ENCODE data around the gene RRAS.
"Not testable (repeated sequence)": the region's sequence is repeated elsewhere in the genome, so short reads cannot be mapped to it uniquely, and the experiment has no call there.

RRAS gene

DNA sequence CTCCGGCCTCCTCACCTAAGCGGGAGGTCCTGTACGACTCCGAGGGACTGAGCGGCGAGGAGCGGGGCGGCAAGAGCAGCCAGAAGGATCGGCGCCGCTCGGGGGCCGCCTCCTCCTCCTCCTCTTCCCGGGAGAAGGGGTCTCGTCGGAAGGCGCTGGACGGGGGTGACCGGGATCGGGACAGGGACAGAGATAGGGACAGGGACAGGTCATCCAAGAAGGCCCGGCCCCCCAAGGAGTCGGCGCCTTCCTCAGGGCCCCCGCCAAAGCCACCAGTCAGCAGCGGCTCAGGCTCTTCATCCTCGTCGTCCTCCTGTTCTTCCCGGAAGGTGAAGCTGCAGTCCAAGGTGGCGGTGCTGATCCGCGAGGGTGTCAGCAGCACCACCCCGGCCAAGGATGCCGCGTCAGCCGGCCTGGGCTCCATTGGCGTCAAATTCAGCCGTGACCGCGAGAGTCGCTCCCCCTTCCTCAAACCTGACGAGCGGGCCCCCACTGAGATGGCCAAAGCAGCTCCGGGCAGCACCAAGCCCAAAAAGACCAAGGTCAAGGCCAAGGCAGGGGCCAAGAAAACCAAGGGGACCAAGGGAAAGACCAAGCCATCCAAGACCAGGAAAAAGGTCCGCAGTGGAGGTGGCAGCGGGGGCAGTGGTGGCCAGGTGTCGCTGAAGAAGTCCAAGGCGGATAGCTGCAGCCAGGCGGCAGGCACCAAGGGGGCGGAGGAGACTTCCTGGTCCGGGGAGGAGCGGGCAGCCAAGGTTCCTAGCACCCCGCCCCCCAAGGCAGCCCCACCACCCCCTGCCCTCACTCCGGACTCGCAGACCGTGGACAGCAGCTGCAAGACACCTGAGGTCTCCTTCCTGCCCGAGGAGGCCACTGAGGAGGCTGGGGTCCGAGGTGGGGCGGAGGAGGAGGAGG lies 12.9 kb upstream of the RRAS start:
- DNase-seq = no peak

GRCh38 chr19:49651820-49652550 lies 12.0 kb upstream of the RRAS start:
- no peak for DNase-seq

GRCh38 chr19:49651029-49651819 lies 11.3 kb upstream of the RRAS start:
- no peak for DNase-seq

- no peak for DNase-seq
These were observed 6.6 kb upstream of the RRAS start for GRCh38 chr19:49646586-49646985.

GRCh38 chr19:49645995-49646394 lies 6.1 kb upstream of the RRAS start:
- no peak for DNase-seq

DNA sequence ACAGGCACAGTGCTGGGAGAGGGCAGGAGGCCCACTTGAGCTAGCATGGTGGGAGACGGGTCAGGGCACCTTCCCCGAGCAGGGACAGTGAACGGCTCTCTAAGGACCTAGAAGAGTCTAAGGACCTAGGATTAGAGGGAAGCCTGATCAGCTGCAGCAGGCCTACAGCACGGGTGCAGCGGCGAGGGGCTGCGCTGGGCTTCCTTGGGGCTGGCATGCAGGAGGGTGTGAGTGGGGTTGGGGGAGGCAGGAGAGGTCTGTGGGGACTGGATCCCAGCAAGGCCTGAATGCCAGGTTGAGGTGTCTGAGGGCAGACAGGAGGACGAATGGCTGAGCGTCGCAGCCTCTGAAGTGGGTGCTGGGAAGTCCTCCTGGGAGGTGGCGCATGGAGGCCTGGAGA lies 5.6 kb upstream of the RRAS start:
- DNase-seq = no peak

- DNase-seq = no peak
These were observed 3.5 kb upstream of the RRAS start for GRCh38 chr19:49643466-49643865.

GRCh38 chr19:49642492-49643035 lies 2.6 kb upstream of the RRAS start:
- no peak for DNase-seq

- DNase-seq = peak; percentile 99
These were observed 1.9 kb upstream of the RRAS start, which contains the start of gene SCAF1 for GRCh38 chr19:49641688-49642491. Gene SCAF1 (plus strand): TSS chr19:49642209. CDS start chr19:49645027, 2,818 bp downstream.

DNA sequence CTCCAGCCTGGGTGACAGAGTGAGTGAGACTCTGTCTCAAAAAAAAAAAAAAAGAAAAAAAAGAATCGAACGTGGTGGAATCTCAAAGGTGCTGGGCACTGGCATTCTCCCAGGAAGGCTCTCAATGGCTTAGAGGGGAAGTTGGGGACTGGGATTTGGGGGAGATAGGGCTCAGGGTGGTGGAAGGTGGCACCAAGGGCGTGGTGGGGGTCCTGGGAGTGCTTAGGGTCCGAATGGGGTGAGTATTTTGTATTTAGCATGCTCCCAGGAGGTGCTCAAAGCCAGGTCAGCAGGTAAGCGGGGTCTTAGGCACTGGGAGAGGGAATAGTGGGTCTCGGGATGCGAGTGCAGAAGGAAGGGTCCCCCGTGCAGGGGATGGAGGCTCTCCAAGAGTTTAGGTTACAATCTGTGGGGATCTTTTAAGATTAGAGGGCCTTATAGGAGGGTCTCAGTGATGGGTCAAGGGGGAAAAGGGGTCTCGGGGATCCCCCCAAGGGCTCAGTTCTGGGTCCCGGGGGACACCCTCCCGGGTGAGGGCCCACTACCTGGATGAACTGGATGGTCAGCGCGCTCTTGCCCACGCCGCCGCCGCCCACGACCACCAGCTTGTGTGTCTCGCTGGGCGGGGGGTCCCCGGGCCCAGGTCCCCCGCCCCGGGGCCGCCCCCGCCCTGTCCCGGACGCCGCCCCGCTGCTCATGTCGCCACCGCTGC lies 386 bp downstream of the RRAS start:
- no peak for DNase-seq

DNA sequence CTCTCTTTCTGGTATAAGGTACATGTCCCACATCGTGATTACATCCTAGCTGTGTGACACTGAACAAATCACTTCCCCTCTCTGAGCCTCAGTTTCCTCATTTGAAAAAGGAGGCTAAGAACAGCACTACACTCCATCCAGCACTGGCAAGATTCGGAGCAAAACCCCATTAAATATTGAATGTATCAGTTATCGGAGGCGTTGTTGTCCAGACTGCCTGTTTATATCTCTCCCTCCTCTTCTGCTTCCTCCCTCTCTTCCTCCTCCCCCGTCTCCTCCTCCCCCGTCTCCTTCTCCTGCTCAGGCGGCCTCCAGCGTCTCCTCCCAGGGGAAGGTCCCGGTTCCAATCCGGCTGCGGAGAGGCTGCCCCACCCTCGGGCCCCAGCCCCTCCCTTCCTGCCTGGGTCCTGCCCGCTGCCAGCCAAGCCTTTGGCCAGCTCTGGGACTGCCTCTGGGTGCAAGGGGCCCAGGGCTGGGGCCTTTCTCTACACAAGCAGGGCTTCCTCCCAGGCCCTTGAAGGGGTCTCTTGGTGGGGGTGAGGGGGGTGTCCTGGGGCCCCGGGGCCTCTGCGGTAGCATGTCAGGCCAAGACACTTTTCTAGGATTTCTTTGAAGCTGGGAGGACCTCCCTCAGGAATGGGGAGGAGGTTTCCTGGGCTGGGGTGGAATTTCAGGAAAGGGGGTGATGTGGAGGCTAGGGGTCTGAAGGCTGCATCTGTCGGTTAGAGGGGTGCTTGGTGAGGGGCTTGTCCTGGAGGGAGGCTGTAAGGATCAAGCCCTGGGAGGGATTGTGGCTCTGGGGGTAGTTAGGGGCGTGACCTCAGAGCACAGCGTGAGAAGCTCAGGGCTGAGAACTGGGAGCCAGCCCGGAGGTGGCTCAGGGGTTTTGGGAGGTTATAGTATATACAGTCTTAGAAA lies 1.9 kb downstream of the RRAS start:
- no peak for DNase-seq

DNA sequence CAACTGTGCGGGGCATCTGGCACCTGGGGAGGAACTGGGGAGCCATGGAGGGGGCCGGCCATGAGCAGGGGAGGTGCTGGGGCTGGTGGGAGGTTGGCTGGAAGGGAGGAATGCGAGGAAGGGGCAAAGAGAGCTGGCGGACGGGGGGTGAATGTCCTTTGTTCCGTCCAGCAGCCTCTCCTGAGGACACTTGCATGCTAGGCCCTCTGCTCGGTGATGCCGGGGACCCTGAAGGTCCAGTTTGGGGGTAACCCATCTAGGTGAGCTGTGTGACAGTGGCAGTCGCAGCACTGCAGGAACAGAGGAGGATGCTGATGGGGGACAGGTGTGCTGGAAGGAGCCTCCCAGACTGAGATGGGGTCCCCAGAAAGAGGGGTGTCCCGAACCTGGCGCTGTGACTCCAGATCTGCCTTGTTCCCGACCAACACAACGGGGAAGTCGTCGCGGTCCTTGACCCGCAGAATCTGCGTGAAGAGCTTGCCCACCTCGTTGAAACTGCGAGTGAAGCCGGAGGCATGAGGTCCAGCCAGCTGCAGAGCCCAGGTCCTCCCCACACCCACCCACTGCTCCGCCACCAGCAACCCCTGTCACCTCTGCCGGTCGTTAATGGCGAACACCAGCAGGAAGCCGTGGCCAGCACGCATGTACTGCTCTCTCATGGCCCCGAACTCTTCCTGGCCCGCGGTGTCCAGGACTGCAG lies 3.6 kb downstream of the RRAS start:
- no peak for DNase-seq

DNA sequence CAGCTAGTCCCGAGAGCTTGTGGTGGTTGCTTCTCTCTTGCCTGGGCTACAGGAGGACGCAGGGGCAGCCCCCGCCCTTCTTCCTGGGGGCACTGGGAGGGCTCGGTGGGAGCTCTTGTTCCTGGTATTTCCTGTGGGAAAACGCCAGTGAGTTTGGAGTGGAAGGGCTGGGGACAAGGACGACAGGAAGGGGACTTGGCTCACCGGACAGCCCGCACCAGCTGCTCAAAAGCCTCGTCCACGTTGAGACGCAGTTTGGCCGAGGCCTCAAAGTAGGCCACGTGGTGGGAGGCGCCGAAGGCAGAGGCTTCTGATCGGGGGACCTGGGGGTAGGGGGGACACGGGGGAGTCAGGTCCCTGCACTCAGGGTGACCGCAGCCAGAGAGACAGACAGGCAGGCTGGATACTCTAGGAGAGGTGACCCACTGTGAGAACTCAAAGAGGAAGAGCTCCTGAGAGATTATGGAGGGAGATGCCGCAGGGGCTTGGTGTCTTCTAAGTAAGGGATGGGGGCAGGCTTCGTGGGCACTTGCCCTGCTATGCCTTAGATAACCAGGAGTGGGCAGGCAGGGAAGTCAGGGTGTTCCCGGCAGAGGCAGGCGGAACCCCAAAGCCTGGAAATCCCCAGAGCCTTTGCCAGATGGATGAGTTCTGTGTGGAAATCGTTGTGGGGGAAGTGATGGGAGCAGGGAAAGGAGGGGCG lies 4.3 kb downstream of the RRAS start:
- DNase-seq = no peak

DNA sequence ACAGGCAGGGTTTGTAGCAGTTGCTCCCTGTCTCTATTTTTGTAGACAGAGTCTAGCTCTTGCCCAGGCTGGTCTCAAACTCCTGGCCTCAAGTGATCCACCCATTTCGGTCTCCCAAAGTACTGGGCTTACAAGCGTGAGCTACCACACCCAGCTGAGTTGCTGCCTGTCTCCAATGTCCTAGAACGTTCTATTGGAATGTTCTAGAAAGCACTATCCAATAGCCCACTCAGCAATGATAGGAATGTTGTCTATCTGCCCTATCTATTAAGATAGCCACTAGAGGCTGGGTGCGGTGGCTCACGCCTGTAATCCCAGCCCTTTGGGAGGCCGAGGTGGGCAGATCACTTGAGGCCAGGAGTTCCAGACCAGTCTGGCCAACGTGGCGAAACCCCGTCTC lies 6.7 kb downstream of the RRAS start:
- not testable (repeated sequence) for DNase-seq

- DNase-seq = no peak
These were observed 7.4 kb downstream of the RRAS start for GRCh38 chr19:49632576-49632975.

DNA sequence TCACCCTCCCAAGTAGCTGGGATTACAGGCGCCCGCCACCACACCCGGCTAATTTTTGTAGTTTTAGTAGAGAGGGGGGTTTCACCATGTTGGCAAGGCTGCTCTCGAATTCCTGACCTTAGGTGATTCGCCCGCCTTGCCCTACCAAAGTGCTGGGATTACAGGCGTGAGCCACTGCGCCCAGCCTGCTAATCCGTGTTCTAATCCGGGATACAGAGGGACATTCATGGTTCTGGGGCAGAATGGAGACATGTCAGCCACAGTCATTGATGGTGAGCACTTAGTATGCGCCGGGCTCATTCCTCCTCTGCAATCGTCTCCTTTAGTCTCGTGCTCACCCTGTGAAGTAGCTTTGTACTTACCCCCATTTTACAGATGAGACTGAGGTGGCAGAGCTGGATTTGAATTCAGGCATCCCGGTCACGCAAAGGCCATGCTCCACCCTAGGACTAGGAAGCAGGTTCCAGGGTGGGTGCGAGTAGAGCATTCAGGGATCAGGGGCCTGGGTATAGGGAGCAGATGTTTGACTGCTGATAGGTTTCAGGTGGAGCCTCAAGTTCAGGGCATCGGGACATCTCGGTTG lies 8.2 kb downstream of the RRAS start:
- no peak for DNase-seq

DNA sequence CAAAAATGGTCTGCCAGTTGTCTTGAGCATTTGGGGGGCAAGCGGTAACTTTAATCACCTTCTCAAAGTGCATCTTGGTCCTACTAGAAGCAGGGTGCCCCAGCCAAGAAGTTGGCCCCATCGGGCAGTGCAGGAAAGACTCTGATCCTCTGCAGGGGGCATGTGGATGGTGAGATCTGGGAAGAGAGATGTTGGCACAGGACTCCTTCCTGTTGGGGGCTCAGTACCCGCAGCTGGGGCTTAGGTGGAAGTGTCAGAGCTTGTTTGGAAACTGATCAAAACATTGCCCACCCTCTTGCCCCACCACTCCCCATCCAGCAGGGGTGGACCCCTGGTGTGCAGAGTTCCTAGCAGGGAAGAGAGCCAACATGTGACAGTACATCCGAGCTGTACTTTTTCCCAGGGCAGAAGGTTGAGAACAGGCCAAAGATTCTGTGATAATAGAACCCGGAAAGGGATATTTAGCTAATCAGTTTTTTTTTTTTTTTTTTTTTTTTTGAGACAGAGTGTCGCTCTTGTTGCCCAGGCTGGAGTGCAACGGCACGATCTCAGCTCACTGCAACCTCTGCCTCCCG lies 8.8 kb downstream of the RRAS start:
- no peak for DNase-seq

GRCh38 chr19:49629659-49630058 lies 10.3 kb downstream of the RRAS start:
- no peak for DNase-seq
